Measurements from ENCODE around the gene B4GALT1.

B4GALT1 gene

DNA sequence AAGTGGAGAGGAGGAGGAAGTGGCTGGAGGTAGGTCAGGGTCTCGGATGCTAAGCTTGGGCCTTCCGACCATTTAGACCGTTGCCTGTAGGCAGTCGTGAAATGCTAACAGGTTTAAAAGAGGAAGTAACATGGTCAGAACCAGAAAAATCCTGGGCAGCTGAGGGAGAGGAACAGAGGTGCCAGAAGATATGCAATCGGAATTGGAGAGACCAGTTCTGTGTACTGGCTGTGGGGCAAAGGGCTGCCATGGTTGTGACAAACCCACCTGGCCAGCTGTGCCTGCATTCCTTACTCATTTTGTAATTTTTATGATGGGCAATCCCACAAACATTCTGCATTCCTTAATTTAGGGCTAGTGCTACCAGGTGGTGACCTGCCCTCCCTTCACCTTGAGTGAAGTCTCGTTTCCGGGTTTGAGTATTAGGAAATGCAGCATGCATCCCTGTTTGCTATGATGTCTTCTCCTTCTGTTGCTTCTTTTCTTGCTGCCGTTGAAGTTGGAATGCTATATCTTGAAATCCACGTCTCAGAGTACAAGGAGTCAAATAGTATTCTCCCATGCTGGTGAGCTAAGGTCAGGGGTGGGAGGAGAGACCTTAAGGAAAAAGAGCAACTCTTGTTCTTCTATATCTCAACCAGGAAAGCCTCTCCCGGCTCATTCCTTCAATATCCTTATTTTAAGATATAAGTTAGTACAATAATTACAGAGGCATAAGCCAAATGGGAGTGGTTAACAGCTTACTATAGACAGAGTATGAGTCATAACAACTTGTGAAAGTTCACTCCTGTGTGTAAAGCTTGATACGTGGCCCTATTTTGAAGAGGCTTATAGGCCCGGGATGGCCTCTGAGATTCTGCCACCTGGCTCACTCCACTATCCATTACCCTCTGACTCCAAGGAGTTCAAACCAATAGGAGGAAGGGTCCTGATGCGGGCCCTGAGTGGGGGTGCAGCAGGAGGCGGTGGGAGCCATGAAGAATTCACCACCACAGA is 37.0 kb downstream of the B4GALT1 start:
- DNase-seq (ENCODE audit: extremely low spot score) = no peak
- CTCF ChIA-PET = interaction anchor here (0.6 kb wide), 1 partner anchor 40 kb away, joined by 3 read pairs; no protein-coding TSS in a partner anchor
- TF ChIP-seq NFRKB (IDR thresholded peaks at IDR 0.05) (no peak), LEF1 (IDR thresholded peaks at IDR 0.05; ENCODE audit: borderline replicate concordance) (no peak), L3MBTL2 (conservative IDR thresholded peaks at IDR 0.05) (no peak)
- POLR2A ChIA-PET = no interaction called here

DNA sequence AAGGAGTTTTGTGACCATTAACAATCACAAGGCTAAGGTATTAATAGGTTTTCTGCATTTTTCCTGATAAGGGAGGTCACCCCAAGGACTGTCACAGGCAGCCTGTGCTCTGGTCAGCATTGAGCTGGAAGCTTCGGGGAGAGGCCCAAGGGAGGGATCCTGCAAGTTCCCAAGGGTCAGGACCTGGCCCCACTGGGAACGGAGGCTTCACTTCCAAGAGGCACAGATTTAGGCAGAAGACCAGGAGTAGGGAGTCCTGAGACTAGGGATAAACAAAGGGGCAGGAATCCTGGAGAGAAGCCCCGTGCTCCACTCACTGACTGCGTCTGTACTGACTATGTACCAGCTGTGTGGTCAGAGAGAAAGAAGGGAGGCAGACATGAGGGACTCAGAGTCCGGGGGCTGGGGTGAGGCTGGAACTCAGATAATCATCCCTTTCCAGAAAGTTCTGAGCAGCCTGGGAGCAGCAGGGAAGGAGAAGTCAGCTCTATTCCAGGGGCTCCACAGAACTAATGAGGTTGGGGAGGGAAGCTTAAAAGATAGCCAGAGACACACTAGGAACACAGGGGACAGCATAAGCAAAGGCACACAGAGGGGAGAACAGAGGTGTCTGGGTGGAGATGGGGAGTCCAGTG is 37.8 kb downstream of the B4GALT1 start:
- TF ChIP-seq NFRKB (IDR thresholded peaks at IDR 0.05) (no peak), L3MBTL2 (conservative IDR thresholded peaks at IDR 0.05) (no peak), CTBP1 (IDR thresholded peaks at IDR 0.05; ENCODE audit: borderline replicate concordance) (no peak), ARNT (IDR thresholded peaks at IDR 0.05) (no peak), TARDBP (IDR thresholded peaks at IDR 0.05) (no peak), FOXA1 (IDR thresholded peaks at IDR 0.05) (no peak), SP1 (IDR thresholded peaks at IDR 0.05) (no peak), ELF4 (IDR thresholded peaks at IDR 0.05) (no peak), FOXK2 (IDR thresholded peaks at IDR 0.05) (no peak), BHLHE40 (IDR thresholded peaks at IDR 0.05; ENCODE audit: borderline replicate concordance) (no peak), FOXM1 (IDR thresholded peaks at IDR 0.05; ENCODE audit: borderline replicate concordance) (no peak), ZNF384 (IDR thresholded peaks at IDR 0.05) (no peak)
- no peak for DNase-seq (ENCODE audit: extremely low spot score)
- ChIA-PET CTCF (interaction anchor here (0.6 kb wide), 1 partner anchor 41 kb away, joined by 3 read pairs; no protein-coding TSS in a partner anchor), POLR2A (no interaction called here)

DNA sequence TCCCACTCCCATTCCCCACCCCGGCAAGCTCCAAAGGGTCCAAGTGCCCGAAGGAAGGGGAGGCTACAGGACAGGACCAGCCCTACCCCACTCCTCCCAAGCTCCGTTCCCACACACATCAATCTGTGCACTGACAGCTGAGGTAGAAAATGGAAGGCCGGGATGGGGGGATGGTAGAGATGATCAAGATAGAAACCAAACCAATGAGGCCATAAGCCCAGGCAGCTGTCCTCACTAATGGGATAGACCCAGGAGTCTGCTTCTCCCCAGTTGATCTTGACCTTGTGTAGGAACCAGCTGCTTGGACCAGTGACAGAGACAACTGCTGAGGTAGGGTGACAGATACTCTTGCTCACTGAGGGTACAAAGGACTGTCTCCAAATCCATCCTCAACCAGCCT is 38.6 kb downstream of the B4GALT1 start:
- no peak for DNase-seq (ENCODE audit: extremely low spot score)
- TF ChIP-seq FOXK2 (IDR thresholded peaks at IDR 0.05) (no peak), ARNT (IDR thresholded peaks at IDR 0.05) (no peak), NFRKB (IDR thresholded peaks at IDR 0.05) (no peak), SUZ12 (IDR thresholded peaks at IDR 0.05) (no peak), ZNF384 (IDR thresholded peaks at IDR 0.05) (no peak), ELF4 (IDR thresholded peaks at IDR 0.05) (no peak), L3MBTL2 (conservative IDR thresholded peaks at IDR 0.05) (no peak), BHLHE40 (IDR thresholded peaks at IDR 0.05; ENCODE audit: borderline replicate concordance) (no peak), HDGF (IDR thresholded peaks at IDR 0.05; ENCODE audit: borderline replicate concordance) (no peak), FOXA1 (IDR thresholded peaks at IDR 0.05) (no peak), TARDBP (IDR thresholded peaks at IDR 0.05) (no peak), LEF1 (IDR thresholded peaks at IDR 0.05; ENCODE audit: borderline replicate concordance) (no peak), CTBP1 (IDR thresholded peaks at IDR 0.05; ENCODE audit: borderline replicate concordance) (no peak), FOXM1 (IDR thresholded peaks at IDR 0.05; ENCODE audit: borderline replicate concordance) (no peak)
- TF ChIP-seq, protein P1, sequence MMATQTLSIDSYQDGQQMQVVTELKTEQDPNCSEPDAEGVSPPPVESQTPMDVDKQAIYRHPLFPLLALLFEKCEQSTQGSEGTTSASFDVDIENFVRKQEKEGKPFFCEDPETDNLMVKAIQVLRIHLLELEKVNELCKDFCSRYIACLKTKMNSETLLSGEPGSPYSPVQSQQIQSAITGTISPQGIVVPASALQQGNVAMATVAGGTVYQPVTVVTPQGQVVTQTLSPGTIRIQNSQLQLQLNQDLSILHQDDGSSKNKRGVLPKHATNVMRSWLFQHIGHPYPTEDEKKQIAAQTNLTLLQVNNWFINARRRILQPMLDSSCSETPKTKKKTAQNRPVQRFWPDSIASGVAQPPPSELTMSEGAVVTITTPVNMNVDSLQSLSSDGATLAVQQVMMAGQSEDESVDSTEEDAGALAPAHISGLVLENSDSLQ (IDR thresholded peaks at IDR 0.05) = no peak
- ChIA-PET POLR2A (no interaction called here), CTCF (no interaction called here)

DNA sequence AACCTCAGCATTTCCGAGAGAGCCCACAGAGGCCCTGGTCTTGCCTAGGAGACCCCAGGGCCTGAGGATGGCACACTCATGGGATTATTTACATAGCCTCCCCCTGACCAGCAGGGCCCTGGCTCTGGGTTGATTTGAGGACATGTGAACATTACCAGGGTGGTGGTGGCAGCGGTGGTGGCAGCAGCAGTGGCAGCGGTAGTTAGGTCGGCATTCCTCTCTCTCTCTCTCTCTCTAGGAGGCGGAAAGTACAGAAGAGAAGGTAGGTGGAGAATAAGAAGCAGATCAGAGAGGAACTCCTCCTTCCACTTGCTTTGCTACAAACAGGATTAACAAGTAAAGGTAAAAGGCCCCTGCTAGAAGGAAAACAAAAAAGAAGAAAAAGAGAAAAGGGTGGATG is 39.3 kb downstream of the B4GALT1 start:
- DNase-seq (ENCODE audit: extremely low spot score) = no peak
- ChIA-PET CTCF (no interaction called here), POLR2A (no interaction called here)
- TF ChIP-seq FOXK2 (IDR thresholded peaks at IDR 0.05) (no peak), ARNT (IDR thresholded peaks at IDR 0.05) (no peak), NFRKB (IDR thresholded peaks at IDR 0.05) (no peak), FOXA1 (IDR thresholded peaks at IDR 0.05) (no peak), HDGF (IDR thresholded peaks at IDR 0.05; ENCODE audit: borderline replicate concordance) (no peak), CTBP1 (IDR thresholded peaks at IDR 0.05; ENCODE audit: borderline replicate concordance) (no peak), ELF4 (IDR thresholded peaks at IDR 0.05) (no peak), SUZ12 (IDR thresholded peaks at IDR 0.05) (no peak), ZNF384 (IDR thresholded peaks at IDR 0.05) (no peak), BHLHE40 (IDR thresholded peaks at IDR 0.05; ENCODE audit: borderline replicate concordance) (no peak), LEF1 (IDR thresholded peaks at IDR 0.05; ENCODE audit: borderline replicate concordance) (no peak), SP1 (IDR thresholded peaks at IDR 0.05) (no peak), FOXM1 (IDR thresholded peaks at IDR 0.05; ENCODE audit: borderline replicate concordance) (no peak), TARDBP (IDR thresholded peaks at IDR 0.05) (no peak), L3MBTL2 (conservative IDR thresholded peaks at IDR 0.05) (no peak)
- TF ChIP-seq, protein P1 (IDR thresholded peaks at IDR 0.05) = no peak

DNA sequence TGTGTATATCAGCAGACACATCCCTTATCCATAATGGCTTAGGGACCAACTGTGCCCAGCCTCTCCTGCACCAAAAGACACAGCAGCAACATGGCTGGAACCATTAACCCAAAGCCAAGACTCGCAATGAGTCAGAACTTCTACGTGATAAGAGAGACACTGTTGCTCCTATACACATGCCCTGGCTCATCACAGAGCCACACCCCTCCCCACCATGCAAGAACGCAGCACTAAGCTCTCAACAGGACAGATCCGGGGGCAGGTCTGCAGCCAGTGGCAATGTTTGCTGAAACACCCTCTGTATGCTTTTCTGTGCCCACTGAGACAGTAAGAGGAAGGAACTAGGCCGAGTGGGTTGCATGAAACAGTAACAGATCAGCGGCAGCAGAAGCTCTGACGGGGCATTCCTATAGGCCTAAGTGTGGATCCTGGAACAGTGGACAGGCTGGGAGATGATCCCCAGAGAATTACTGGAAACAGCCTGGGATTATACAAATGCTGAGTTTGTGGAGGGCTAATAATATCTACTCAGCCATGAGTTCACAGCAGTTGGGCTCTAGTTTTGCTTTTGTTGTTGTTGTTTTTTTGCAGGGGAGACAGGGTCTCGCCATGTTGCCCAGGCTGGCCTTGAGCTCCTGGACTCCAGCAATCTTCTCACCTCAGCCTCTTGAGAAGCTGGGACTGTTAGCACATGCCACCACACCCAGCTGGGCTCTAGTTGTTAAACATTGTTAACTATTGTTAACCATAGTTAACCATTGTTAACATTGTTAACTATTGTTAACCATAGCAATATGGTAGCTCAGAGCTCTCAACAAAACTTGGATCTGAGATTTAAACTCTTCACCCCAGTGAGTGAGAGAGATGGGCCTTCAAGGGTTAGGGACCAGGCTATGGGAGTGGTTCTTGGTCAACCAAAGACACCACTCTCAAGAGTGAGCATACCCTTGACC is 41.0 kb downstream of the B4GALT1 start:
- TF ChIP-seq LEF1 (IDR thresholded peaks at IDR 0.05; ENCODE audit: borderline replicate concordance) (no peak), TARDBP (IDR thresholded peaks at IDR 0.05) (no peak), SUZ12 (IDR thresholded peaks at IDR 0.05) (no peak), NFRKB (IDR thresholded peaks at IDR 0.05) (no peak)
- CTCF ChIA-PET = interaction anchor here (0.6 to 0.7 kb wide), 2 partner anchors 13 to 15 kb away, joined by 3 read pairs; no protein-coding TSS in a partner anchor
- POLR2A ChIA-PET = interaction anchor here (1.2 kb wide), 1 partner anchor 50 kb away, joined by 4 read pairs; no protein-coding TSS in a partner anchor
- no peak for DNase-seq (ENCODE audit: extremely low spot score)

Measured in HEK293T (cell line).